ENCODE measurements around the gene TUBA1C. TPM values are rescaled to one million over a fixed set of nuclear protein-coding genes. Genes with fewer than 3 reads are reported as not detected.
"Not testable (repeated sequence)": the region's sequence is repeated elsewhere in the genome, so short reads cannot be mapped to it uniquely, and the experiment has no call there.

TUBA1C gene
- total RNA-seq, 1 donor = 52.3 TPM

- Histone ChIP-seq H3K9me3 (ENCODE audit: low read depth, low read length) (no peaks in the 10 kb centered on the region), H3K4me3 (ENCODE audit: low read length) (no peak overlapping the region), H3K4me1 (ENCODE audit: insufficient read depth, low read length) (peaks cover 33% of the 10 kb centered on the region), H3K27me3 (ENCODE audit: insufficient read depth, low read length) (no peaks in the 10 kb centered on the region)
These were observed 28.5 kb upstream of the TUBA1C start for GRCh38 chr12:49236423-49236822.

- Histone ChIP-seq H3K27me3 (ENCODE audit: insufficient read depth, low read length) (no peaks in the 10 kb centered on the region), H3K4me1 (ENCODE audit: insufficient read depth, low read length) (peaks cover 20% of the 10 kb centered on the region), H3K9me3 (ENCODE audit: low read depth, low read length) (no peaks in the 10 kb centered on the region), H3K4me3 (ENCODE audit: low read length) (no peak overlapping the region)
These were observed 21.3 kb upstream of the TUBA1C start for GRCh38 chr12:49243631-49244030.

- H3K4me3 ChIP-seq (ENCODE audit: low read length) = no peak overlapping the region
- H3K4me1 ChIP-seq (ENCODE audit: insufficient read depth, low read length) = peaks cover 20% of the 10 kb centered on the region
- H3K27me3 ChIP-seq (ENCODE audit: insufficient read depth, low read length) = no peaks in the 10 kb centered on the region
- H3K9me3 ChIP-seq (ENCODE audit: low read depth, low read length) = no peaks in the 10 kb centered on the region
These were observed 20.7 kb upstream of the TUBA1C start for GRCh38 chr12:49244176-49244575.

- H3K9me3 ChIP-seq (ENCODE audit: low read depth, low read length) = no peaks in the 10 kb centered on the region
- H3K4me3 ChIP-seq (ENCODE audit: low read length) = no peak overlapping the region
- H3K4me1 ChIP-seq (ENCODE audit: insufficient read depth, low read length) = no peaks in the 10 kb centered on the region
- H3K27me3 ChIP-seq (ENCODE audit: insufficient read depth, low read length) = no peaks in the 10 kb centered on the region
These were observed 13.5 kb upstream of the TUBA1C start for GRCh38 chr12:49251357-49251756.

GRCh38 chr12:49253033-49253623 is 11.8 kb upstream of the TUBA1C start:
- no peak overlapping the region for H3K4me3 ChIP-seq (ENCODE audit: low read length)
- H3K9me3 ChIP-seq (ENCODE audit: low read depth, low read length) = no peaks in the 10 kb centered on the region
- no peaks in the 10 kb centered on the region for H3K27me3 ChIP-seq (ENCODE audit: insufficient read depth, low read length)
- no peaks in the 10 kb centered on the region for H3K4me1 ChIP-seq (ENCODE audit: insufficient read depth, low read length)

GRCh38 chr12:49255456-49255855 is 9.4 kb upstream of the TUBA1C start:
- H3K9me3 ChIP-seq (ENCODE audit: low read depth, low read length); H3K27me3 ChIP-seq (ENCODE audit: insufficient read depth, low read length); H3K4me1 ChIP-seq (ENCODE audit: insufficient read depth, low read length); H3K4me3 ChIP-seq (ENCODE audit: low read length): not testable (repeated sequence)

- Histone ChIP-seq H3K27me3 (ENCODE audit: insufficient read depth, low read length) (no peaks in the 10 kb centered on the region), H3K9me3 (ENCODE audit: low read depth, low read length) (no peaks in the 10 kb centered on the region), H3K4me1 (ENCODE audit: insufficient read depth, low read length) (peaks cover 9% of the 10 kb centered on the region), H3K4me3 (ENCODE audit: low read length) (no peak overlapping the region)
These were observed 8.8 kb upstream of the TUBA1C start for GRCh38 chr12:49255857-49256637.

GRCh38 chr12:49257508-49258184 is 7.2 kb upstream of the TUBA1C start:
- not testable (repeated sequence) for H3K27me3 ChIP-seq (ENCODE audit: insufficient read depth, low read length); H3K4me1 ChIP-seq (ENCODE audit: insufficient read depth, low read length); H3K9me3 ChIP-seq (ENCODE audit: low read depth, low read length); H3K4me3 ChIP-seq (ENCODE audit: low read length)

- Histone ChIP-seq H3K9me3 (ENCODE audit: low read depth, low read length) (no peaks in the 10 kb centered on the region), H3K27me3 (ENCODE audit: insufficient read depth, low read length) (no peaks in the 10 kb centered on the region), H3K4me3 (ENCODE audit: low read length) (no peak overlapping the region), H3K4me1 (ENCODE audit: insufficient read depth, low read length) (peaks cover 24% of the 10 kb centered on the region)
These were observed 5.4 kb upstream of the TUBA1C start for GRCh38 chr12:49259452-49259851.

- Histone ChIP-seq H3K27me3 (ENCODE audit: insufficient read depth, low read length) (no peaks in the 10 kb centered on the region), H3K4me3 (ENCODE audit: low read length) (no peak overlapping the region), H3K9me3 (ENCODE audit: low read depth, low read length) (no peaks in the 10 kb centered on the region), H3K4me1 (ENCODE audit: insufficient read depth, low read length) (peaks cover 25% of the 10 kb centered on the region)
These were observed 4.7 kb upstream of the TUBA1C start for GRCh38 chr12:49260166-49260565.

- no peaks in the 10 kb centered on the region for H3K27me3 ChIP-seq (ENCODE audit: insufficient read depth, low read length)
- peaks cover 31% of the 10 kb centered on the region for H3K4me1 ChIP-seq (ENCODE audit: insufficient read depth, low read length)
- H3K9me3 ChIP-seq (ENCODE audit: low read depth, low read length) = no peaks in the 10 kb centered on the region
- no peak overlapping the region for H3K4me3 ChIP-seq (ENCODE audit: low read length)
These were observed 4.1 kb upstream of the TUBA1C start for GRCh38 chr12:49260571-49261363.

- H3K4me3 ChIP-seq (ENCODE audit: low read length) = no peak overlapping the region
- peaks cover 41% of the 10 kb centered on the region for H3K4me1 ChIP-seq (ENCODE audit: insufficient read depth, low read length)
- H3K9me3 ChIP-seq (ENCODE audit: low read depth, low read length) = no peaks in the 10 kb centered on the region
- H3K27me3 ChIP-seq (ENCODE audit: insufficient read depth, low read length) = no peaks in the 10 kb centered on the region
These were observed 3.2 kb upstream of the TUBA1C start for GRCh38 chr12:49261721-49262120.

GRCh38 chr12:49263400-49263763 is 1.5 kb upstream of the TUBA1C start:
- Histone ChIP-seq H3K27me3 (ENCODE audit: insufficient read depth, low read length) (no peaks in the 10 kb centered on the region), H3K4me3 (ENCODE audit: low read length) (no peak overlapping the region), H3K9me3 (ENCODE audit: low read depth, low read length) (no peaks in the 10 kb centered on the region), H3K4me1 (ENCODE audit: insufficient read depth, low read length) (peaks cover 57% of the 10 kb centered on the region)

GRCh38 chr12:49264466-49264872 is 413 bp upstream of the TUBA1C start:
- Histone ChIP-seq H3K27me3 (ENCODE audit: insufficient read depth, low read length) (no peaks in the 10 kb centered on the region), H3K4me1 (ENCODE audit: insufficient read depth, low read length) (peaks cover 61% of the 10 kb centered on the region), H3K4me3 (ENCODE audit: low read length) (peak overlapping the region; percentile 85), H3K9me3 (ENCODE audit: low read depth, low read length) (no peaks in the 10 kb centered on the region)

GRCh38 chr12:49269191-49269590 is 4.3 kb downstream of the TUBA1C start:
- not testable (repeated sequence) for H3K27me3 ChIP-seq (ENCODE audit: insufficient read depth, low read length); H3K4me3 ChIP-seq (ENCODE audit: low read length); H3K9me3 ChIP-seq (ENCODE audit: low read depth, low read length)
- H3K4me1 ChIP-seq (ENCODE audit: insufficient read depth, low read length) = peaks cover 39% of the 10 kb centered on the region

All from mononuclear cell (primary cell).